NOMO-1 treated with dmso at 0.1 percent for 144 hours (cell line): ENCODE data around the gene HCLS1.

Experiments
- DNase-seq: peaks from one replicate; lab custom pipeline; 2025; ENCODE audit not compliant: unreplicated experiment; lab: John Stamatoyannopoulos, UW

HCLS1 gene

DNA sequence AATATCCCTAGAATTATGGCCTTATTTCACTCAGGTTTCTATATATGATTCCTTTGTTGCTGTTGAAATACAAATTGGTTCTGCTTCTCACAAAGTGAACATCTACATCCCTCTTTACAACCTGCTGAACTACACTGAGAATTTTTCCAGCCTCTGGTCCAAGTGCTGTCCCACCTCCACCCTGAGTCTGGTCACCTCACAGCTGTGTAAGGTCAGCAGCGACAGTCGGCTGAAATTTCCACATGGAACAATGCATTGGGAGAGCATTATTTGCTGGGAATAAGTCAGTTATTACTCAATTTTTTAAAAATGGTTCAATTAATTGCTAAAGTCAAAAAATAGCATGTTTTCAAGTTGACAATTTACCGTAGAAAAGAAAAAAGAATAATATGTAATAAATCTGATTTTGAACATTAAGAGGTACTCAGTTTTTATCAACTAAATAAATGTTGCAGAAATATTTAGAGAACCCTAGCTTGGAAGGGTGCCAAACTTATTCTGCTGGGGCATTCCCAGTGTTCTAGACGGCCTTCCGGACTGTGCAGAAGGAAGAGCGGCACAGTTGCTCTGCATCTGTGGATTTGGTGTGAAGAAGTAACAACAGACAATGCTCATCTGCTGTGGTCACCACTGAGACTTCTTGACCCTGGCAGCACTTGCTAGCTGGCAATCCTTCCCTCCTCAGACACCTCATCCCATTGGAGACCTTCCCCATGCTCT is 1.8 kb downstream of the HCLS1 start:
- DNase-seq = no peak

DNA sequence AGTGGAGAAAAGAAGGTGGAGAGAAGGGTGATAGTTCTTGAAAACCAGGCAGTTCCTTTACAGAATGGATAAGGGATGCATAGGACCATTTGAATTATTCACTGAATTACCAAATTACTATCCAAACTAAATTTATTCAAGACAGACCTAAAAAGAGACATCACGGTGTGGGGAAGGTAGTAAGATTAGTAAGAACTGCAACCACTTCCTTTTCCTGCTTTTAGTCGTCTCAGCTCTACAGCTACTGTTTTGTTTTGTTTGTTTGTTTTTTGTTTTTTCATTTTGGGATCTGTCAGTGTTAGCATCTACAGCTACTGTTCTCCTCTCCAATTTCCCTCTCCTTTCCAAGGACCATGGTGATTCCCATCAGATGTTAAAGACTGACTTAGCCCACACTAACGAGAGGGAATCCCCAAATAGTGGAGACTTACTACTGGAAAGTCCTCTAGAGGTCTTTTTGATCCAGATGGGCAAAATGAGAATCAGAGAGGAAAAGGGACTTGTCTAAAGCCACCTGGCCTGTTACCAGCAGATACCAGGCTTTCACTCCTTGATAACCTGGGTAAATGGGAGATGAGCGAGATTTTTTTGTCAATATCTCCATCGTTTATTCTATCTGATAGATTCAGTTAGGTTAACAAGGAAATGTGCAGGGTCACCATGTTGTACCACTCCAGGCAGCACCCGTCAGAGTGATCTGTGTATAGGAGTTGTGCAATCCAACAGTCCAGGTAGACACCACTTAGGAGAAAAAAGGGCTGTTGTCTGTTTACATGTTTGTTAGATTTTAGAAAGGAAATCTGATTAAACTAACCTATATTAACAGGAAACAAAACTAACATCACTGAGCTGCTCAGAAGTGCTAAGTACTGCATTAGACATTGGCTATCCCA is 6.0 kb downstream of the HCLS1 start:
- no peak for DNase-seq

DNA sequence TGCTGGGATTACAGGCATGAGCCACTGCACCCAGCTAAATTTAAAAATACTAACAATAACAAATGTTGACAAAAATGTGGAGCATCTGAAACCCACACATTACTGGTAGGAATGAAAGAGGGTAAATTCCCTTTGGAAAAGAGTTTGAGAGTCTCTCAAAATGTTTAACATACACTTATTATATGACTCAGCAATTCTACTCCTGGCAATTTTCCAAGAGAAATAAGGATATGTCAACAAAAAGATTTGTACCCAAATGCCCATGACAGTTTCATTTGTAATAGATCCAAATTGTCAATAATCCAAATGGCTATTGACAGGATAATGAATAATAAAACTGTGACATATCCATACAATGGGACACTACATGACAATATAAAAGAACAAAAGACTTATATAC is 9.0 kb downstream of the HCLS1 start:
- DNase-seq = no peak

DNA sequence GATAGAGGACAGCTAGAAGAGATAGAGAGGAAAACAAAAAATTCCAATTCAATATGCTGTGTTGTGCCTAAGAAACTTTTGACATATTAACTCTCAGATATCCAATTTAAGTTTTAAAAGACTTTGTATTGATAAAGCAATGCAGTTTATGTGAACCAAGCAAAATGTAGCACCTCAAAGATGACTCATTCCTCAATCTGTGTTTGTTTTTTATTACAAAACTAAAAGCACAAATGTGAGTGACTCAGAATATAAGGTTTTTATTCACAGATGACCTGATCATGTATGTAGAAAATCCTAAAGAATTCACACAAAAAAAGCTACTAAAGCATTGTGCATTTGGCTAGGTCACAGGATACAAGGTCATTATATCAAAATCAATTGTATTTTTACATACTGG is 11.1 kb downstream of the HCLS1 start:
- DNase-seq = no peak

DNA sequence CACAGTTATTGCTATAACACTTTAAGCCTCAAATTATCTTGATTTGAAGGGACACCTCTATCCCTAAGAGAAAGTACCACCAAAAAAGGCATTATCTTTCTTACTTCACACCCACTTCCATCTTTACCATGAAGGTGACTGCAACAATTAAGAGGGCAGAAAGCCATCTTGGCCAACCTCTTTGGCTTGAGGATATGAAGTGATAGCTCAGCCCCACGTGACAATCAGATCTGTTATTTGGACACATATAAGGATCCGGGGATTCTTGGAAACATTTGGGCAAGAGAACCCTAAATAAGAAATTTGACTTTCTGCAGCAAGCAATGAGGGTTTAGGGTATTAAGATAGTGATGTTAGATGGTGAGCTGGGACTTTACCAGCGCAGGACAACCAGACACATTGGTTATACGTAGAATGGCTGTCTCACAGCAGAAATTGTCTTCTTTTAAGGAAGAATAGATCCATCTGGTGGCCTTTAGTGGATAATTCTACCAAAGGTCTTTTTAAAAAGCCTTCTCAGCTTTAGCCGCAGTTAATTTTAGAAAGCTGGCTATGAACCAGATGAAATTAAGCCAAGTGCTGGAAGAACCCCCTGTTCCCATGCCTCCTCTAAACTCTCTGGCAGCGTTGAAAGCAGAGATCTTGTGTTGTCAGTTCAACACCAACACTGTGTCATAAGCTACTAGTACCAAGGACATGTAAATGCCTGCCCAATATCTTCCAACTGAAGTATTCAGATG is 12.3 kb downstream of the HCLS1 start:
- no peak for DNase-seq

DNA sequence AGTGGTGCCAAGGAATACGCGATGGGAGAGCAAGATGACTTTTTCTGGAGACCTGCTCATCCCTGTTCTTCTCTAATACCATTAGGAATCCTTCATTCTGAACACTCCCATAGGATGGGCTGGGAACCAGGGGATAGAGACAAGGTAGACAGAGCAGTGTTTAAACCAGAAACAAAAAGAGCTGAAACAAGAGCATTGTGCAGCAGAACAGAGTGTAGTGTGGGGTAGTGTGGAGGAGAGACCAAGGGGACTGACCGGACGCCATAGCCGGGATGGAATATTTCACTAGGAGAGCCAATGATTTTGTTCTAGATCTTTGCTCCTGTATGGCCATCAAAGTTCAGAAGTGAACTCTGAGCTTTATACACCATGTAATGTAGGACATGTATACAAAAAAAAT is 15.6 kb downstream of the HCLS1 start:
- no peak for DNase-seq

DNA sequence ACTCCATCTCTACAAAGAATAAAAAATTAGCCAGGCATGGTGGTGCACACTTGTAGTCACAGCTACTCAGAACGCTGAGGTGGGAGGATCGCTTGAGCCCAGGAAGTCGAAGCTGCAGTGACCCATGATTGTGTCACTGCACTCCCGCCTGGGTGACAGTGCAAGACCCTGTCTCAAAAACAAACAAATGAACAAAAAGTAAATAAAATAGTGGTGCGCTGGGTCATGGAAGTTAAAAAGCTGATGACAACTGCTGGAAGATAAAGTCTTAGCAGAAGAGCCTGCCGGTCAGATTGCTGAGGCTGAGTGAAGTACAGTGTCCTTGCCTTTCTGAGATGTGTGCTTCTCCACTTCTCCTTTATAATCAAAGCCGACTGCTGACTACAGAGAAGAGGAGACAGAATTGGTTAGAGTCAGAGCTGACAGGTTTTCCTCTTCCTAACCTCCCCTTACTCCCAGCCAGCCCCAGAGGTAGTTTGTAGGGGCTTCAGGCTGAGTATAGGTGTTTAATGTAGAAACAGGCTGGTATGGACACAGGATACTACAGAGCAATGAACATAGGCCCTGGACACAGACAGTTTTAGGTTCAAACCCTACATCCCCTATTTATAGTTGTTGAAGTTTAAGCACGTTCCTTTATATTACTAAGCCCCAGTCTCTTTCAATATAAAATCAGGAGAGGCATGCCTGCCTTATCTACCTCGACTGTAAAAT is 17.9 kb downstream of the HCLS1 start:
- DNase-seq = no peak

DNA sequence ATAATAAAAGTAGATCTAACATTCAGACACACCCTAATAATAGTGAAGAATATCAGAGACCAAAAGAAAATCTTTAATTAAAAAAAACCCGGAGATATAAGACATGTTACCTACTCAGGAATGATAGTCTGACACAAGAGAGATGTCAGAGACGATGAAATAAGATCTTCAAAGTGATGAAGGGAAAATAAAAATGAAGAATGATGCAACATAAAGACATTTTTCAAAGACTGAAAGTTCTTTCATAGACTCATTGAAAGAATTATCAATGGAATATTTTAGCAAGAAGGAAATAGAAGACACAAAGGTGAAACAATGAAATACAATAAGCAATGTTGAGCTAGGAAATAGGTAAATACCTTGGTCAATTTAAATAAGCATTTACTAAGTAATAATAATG is 19.6 kb downstream of the HCLS1 start:
- DNase-seq = no peak

DNA sequence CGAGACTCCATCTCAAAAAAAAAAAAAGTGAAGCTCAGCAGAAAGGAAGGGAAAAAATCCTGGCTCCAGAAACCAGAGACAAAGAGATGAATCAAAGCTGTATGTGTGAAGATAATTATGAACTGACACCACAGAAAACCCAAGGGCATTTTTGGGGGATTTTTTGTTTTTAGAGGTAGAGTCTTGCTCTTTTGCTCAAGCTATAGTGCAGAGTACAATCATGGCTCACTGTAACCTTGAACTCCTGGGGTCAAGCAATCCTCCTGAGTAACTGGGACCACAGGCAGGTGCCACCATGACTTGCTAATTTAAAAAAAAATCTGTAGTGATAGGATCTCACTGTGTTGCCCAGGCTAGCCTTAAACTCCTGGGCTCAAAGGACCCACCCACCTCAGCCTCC is 22.8 kb downstream of the HCLS1 start:
- DNase-seq = no peak

DNA sequence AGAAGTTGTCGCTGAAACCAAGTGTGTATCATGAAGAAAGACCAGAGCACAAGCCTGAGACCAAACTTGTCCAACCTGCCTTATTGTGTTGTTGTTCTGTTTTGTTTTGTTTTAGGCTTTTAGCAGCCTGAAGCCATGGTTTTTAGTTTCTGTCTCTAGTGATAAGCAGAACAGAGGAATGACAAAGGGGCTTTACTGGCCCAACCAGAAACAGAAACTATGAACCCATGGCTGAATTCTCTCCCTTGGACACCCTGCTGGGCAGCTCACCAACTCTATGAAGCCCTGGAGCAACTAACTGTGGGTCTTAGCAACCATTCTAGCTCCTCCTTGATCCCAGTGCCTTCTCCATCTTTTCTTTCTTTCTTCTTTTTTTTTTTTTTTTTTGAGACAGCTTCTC is 30.3 kb downstream of the HCLS1 start:
- no peak for DNase-seq

DNA sequence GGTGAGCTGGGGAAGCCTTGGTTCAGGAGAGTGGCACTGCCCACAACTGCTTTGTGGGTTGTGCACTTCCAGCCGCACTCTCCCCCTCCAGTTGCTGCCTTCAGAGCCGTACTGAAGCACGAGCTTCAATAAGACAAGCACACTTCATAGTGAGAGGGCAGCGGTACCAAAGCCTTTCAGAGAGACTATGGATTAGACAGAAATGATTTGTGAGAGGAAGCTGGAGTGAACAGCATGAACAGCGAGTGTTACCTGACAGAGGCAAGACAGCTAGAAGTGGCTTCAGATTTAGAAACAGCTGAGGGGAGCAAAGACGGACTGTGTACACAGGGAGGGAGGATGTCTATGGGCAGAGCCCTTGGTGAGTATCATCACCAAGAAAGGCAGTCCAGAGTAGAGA is 31.1 kb downstream of the HCLS1 start:
- DNase-seq = no peak

DNA sequence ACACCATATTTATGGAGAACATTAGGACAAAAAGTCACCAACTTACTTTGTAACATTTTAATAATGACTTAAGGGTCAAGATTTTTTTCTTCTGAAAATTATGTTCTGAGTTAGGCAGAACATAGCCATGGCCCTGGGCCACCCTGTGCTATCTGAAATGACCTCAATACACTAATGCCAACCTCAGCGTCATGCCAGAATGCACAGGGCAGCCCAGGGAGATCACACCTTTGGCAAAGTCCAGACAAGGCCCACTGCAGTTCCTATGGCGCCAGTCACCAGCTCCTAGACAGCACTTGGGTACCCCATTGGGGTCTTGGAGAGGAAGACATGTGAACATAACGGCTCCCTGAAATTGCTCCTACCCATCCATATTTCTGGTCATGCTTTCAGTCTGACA is 33.1 kb downstream of the HCLS1 start:
- no peak for DNase-seq

DNA sequence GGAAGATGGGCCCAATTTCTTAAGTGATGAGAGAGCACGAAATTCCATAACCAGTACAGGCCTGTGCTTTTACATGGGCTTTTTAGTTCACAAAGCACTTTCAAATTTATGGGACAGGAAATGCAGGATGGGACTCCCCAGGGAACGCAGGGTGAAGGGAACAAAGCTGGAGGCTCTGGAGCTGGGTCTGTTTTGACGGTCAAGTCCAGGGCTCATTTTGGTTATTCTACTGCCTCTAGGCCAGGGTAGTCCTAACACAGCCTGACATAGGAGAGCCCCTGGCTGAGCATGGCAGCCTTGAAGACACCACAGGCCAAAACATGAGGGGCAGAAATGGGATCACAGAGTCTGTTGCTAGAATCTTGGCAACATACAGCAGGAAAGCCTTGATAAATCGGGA is 33.5 kb downstream of the HCLS1 start:
- DNase-seq = no peak

DNA sequence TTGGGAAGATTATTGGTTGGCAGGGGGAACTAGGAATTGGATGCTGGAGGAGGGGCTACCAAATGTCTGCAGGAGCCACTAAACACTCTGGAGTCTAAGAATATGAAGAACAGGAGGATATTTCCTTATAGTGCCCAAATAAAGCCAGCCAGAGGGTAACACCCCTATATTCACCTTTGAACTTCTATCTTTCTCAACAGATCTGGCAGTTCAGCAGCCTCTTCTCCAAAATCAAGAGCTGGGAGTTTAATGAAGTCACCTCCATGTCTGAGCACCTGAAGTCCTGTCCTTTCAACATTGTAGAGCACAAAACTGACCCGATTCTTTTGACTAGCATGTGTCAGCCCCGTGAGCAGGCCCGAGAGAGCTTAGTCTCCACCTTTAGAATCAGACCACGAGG is 34.2 kb downstream of the HCLS1 start:
- no peak for DNase-seq

DNA sequence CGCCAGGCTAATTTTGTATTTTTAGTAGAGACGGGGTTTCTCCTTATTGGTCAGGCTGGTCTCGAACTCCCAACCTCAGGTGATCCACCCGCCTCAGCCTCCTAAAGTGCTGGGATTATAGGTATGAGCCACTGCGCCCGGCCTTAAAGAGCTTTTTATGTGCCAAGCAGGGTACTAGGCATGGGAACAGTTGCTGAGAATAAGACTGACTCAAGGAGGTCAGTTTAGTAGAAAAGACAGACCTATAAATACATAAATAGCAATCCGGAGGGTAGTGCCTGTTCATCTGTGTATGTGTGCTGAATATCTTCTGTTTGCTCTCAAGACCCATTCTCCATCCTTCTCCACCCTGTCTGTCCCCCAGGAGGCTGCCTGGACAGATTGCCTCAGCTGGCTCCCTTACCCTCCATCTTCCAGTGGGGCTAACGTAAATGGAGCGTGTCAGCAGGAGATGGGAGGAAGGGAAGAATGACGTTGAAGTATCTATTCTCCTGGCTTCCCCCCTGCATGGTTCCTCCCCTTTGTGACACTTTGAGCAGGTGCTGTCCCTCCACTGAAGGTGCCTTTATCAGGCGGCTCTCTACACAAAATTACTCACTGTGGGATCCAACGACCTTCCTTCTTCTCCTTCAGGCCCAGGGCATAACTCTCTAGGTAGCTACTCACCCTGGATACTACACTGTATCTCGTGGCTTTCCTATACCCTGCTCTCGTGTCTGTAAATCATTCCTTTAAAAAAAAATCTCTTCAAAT is 36.4 kb downstream of the HCLS1 start:
- no peak for DNase-seq

DNA sequence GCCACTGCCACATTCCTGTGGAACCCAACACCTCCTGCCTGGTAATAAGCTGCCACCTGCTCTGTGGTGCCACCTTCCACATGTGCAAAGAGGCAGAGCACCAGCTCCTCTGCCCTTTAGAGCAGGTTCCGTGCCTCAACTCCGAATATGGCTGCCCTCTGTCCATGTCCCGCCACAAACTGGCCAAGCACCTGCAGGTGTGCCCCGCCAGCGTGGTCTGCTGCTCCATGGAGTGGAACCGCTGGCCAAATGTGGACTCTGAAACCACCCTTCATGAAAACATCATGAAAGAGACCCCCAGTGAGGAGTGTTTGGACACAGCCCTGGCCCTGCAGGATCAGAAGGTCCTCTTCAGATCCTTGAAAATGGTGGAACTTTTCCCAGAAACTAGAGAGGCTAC is 39.2 kb downstream of the HCLS1 start:
- DNase-seq = no peak

DNA sequence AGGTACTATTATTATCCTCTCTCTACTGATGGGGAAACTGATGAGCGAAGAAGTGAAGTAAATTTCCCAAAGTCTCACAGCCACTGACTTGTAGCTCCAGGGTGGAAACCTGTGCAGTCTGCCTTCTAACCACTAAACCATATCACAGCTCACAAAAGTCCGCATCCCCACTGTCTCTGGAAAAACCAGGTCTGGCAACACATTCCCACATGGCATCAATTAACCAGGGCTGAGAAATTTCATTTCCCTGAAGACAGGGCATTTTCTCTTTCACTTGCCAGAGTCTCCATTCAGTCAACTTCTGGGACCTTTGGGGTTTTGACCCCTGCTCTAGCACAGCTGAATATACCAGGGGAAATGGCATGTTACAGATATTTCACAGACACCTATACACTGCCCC is 41.0 kb downstream of the HCLS1 start:
- no peak for DNase-seq

DNA sequence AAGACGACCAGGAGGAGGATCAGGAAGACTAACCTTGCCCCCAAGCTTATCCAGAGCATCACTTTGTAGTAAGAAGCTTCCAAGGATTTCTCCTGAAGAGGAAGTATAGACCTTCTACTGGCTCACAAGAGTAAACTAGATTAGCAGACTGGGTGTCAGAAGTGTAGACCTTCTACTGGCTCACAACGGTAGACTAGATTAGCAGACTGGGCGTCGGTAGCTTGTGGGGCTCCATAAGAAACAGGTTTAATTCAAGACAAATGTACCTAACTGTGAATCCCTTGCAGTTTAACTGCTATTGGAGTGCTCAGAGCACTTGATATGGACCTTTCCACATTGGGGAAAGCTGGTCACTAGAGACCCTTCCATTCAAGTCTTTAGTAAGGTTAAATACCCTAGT is 54.6 kb downstream of the HCLS1 start:
- DNase-seq = no peak

DNA sequence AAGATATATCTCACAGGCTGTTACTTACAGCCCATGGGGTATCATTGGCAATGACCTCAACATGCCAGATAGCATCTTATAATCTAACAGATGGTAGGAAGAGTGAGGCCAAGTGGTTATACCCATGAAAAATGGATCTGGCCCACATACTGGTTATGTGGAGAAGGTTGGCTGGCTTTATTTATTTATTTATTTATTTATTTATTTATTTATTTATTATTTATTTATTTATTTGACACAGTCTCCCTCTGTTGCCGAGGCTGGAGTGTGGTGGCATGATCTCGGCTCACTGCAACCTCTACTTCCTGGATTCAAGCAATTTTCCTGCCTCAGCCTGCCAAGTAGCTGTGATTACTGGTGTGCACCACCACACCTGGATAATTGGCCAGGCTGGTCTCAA is 55.9 kb downstream of the HCLS1 start:
- DNase-seq = no peak

DNA sequence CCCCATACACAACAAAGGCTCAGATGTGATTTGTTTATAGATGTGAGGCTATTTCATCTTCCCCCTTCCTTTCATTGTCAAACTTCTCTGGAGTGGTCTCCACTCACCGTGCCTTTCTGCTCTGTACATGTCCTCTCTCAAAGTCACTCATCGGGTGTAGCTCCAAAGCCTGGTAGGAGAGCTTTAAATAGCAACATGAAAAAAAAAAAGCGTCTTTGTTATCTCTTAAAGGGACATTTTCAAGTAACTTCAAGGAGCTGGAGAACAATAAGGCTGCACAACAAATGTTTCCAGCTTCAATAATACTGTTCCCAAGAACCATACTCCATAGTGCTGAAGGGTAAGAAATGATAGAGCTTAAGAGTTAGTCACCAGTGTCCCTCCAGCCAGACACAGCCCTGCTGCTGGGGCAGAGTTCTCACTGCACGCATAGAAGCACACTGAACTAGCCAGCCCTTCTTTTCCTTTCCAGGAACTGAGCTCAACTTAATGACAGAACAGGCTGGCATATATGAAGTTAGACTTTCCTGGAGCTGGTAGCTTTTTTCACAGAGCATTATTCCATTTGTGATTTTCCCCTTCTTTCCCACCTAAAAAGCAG is 59.4 kb downstream of the HCLS1 start:
- no peak for DNase-seq
